Thyroid gland (tissue), 4 donors: ENCODE measurements around the gene EFNA1. TPM values are rescaled to one million over a fixed set of nuclear protein-coding genes. Genes with fewer than 3 reads are reported as not detected.

Experiments
- DNase-seq, 2 donors: peaks; one replicate each; pipeline ENCODE4 v3.0.0-alpha.2; 2019
- H3K27ac ChIP-seq, 3 donors: fragments of 200-600 bp; sonication (generic); 1 replicate in 2 of 3; 2 replicates in 1 of 3; pipeline ENCODE4 v1.5.1; 2016 to 2019; ENCODE audit warnings: mild to moderate bottlenecking in 1 of 3, moderate library complexity in 1 of 3
- H3K27me3 ChIP-seq: fragments of 200-600 bp; sonication (generic); one replicate; pipeline ENCODE4 v1.5.1; 2019
- H3K36me3 ChIP-seq, 2 donors: fragments of 200-600 bp; sonication (generic); one replicate each; pipeline ENCODE4 v1.5.1; 2016 to 2019
- H3K4me1 ChIP-seq, 2 donors: fragments of 200-600 bp; sonication (generic); one replicate each; pipeline ENCODE4 v1.5.1; 2017 to 2019
- H3K4me3 ChIP-seq, 3 donors: fragments of 200-600 bp; sonication (generic); replicated peaks in 1 of 3; 1 replicate in 2 of 3; 2 replicates in 1 of 3; pipeline ENCODE4 v1.5.1; 2016; ENCODE audit warnings: mild to moderate bottlenecking in 1 of 3
- H3K9me3 ChIP-seq: fragments of 200-600 bp; sonication (generic); one replicate; pipeline ENCODE4 v1.5.1; 2017
- CTCF ChIP-seq, 6 experiments: fragments of 200-600 bp in 3 of 6; fragments of 450-650 bp in 3 of 6; sonication (generic) in 3 of 6; IDR thresholded peaks; one replicate each; pipeline ENCODE4 v1.5.1; 2016 to 2019; ENCODE audit warnings: antibody characterized with exemption in 6 of 6, mild to moderate bottlenecking in 2 of 6, inconsistent platforms in 1 of 6, moderate library complexity in 1 of 6
- POLR2A ChIP-seq, 2 donors: fragments of 450-650 bp; IDR thresholded peaks; one replicate each; pipeline ENCODE4 v1.6.1; 2017; ENCODE audit warnings: antibody characterized with exemption in 2 of 2, mild to moderate bottlenecking in 2 of 2, moderate library complexity in 1 of 2
- WGBS, 2 donors: methylation state at CpG; one replicate each; pipeline ENCODE4 v1.1.5; 2017; 5-methylcytosine and 5-hydroxymethylcytosine counted together
- intact Hi-C: fragments of 100-400 bp; cut with DNase I; formaldehyde crosslinking; loops from one replicate; pipeline ENCODE4 v1.15.1; 2023
- total RNA-seq, 4 donors: library from RNA; depleted of rRNA; stranded (reverse); fragments of >200 nt; gene quantifications; one replicate each; pipeline ENCODE4 v1.2.3, GENCODE V29; 2016

The EFNA1 gene
- total RNA-seq, 4 donors from 2014 or later, result 56.1 to 129 (median 83.1) TPM

GRCh38 chr1:155086856-155087535, 40.7 kb upstream of the EFNA1 start:
- H3K4me3 ChIP-seq, result no peak overlapping the region
- WGBS, 2 donors, result 59 to 65% methylated on average over 7 of the region's 8 CpGs
- no peak overlapping the region for H3K27ac ChIP-seq
- H3K27me3 ChIP-seq, result peaks cover 17% of the 10 kb centered on the region
- intact Hi-C loops, result no loop called here
- TF ChIP-seq CTCF (IDR thresholded peaks at IDR 0.05), result no peak
- no peak for TF ChIP-seq POLR2A (IDR thresholded peaks at IDR 0.05)
- H3K36me3 ChIP-seq, result no peaks in the 10 kb centered on the region
- no peak for DNase-seq
- peaks cover 18 to 46% of the 10 kb centered on the region in 2 donors for H3K4me1 ChIP-seq
- H3K9me3 ChIP-seq, result no peaks in the 10 kb centered on the region

GRCh38 chr1:155091071-155092051, 36.3 kb upstream of the EFNA1 start:
- Histone ChIP-seq H3K36me3 (no peaks in the 10 kb centered on the region), H3K9me3 (no peaks in the 10 kb centered on the region), H3K27ac (no peak overlapping the region), H3K4me1 (peaks cover 7 to 34% of the 10 kb centered on the region in 2 donors), H3K27me3 (no peaks in the 10 kb centered on the region), H3K4me3 (no peak overlapping the region)
- TF ChIP-seq POLR2A (IDR thresholded peaks at IDR 0.05) (no peak), CTCF (IDR thresholded peaks at IDR 0.05) (peak; percentile 91 to 99 (median 95))
- peak; percentile 74 to 80 for DNase-seq
- intact Hi-C loops, result loop anchor here (2.0 to 5.0 kb wide), 2 partner anchors 36 to 75 kb away; partner anchors contain the start of gene EFNA1
- WGBS, 2 donors, result 20 to 24% methylated on average over 28 to 29 of the region's 29 CpGs

DNA sequence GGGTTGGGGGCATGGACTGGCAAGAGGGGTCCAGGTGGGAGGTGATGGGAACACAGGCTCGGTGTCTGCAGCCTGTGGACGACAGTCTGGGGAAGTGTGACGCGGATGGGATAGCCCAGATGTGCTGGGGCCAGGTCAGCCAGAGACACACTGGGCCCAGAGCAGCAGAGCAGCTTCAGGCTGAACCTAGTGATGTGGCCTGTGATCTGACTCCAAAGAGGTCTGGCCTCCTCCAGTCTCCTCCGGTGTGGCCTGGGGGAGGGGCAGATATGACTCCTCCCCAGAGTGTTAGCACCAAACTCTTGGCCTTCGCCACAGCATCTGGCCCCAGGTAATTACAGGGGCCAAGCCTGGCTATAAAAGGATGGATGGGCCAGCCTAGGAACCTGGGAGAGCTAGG, 35.5 kb upstream of the EFNA1 start:
- Histone ChIP-seq H3K4me1 (peaks cover 7 to 27% of the 10 kb centered on the region in 2 donors), H3K9me3 (no peaks in the 10 kb centered on the region), H3K27ac (no peak overlapping the region), H3K27me3 (no peaks in the 10 kb centered on the region), H3K4me3 (no peak overlapping the region), H3K36me3 (no peaks in the 10 kb centered on the region)
- intact Hi-C loops, result loop anchor here (5.0 kb wide), 1 partner anchor 35 kb away; the partner anchor contains the start of gene EFNA1
- 83 to 84% methylated on average over 5 to 6 of the region's 6 CpGs for WGBS, 2 donors
- DNase-seq, result no peak
- TF ChIP-seq CTCF (IDR thresholded peaks at IDR 0.05) (no peak), POLR2A (IDR thresholded peaks at IDR 0.05) (no peak)

DNA sequence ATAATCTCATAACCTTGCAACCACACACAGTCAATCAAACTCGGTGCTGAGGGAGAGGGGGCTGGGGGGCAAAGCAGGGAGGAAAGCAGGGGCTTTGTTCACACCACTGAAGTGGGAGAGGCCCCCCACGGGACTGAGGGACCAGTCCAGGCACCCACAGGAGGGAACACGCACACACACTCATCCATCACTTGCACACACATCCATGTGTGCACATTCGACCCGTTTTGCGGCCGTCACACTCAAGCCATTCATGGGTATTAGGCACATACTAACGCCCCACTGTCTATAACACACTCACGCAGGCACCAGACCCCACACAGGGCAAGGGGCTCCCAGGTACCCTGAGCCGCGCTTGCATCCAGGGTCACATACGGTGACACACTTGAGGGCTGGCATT, 35.0 kb upstream of the EFNA1 start:
- H3K4me3 ChIP-seq, result no peak overlapping the region
- intact Hi-C loops, result loop anchor here (5.0 kb wide), 1 partner anchor 35 kb away; the partner anchor contains the start of gene EFNA1
- H3K9me3 ChIP-seq, result no peaks in the 10 kb centered on the region
- H3K36me3 ChIP-seq, result no peaks in the 10 kb centered on the region
- no peaks in the 10 kb centered on the region for H3K27me3 ChIP-seq
- H3K27ac ChIP-seq, result no peak overlapping the region
- peaks cover 7 to 22% of the 10 kb centered on the region in 2 donors for H3K4me1 ChIP-seq
- WGBS, 2 donors, result 83 to 92% methylated on average over 11 to 12 of the region's 12 CpGs
- DNase-seq, result no peak
- TF ChIP-seq POLR2A (IDR thresholded peaks at IDR 0.05) (no peak), CTCF (IDR thresholded peaks at IDR 0.05) (no peak)
